Stimulated activated CD4-positive, alpha-beta T cell treated with anti-CD3 and anti-CD28 coated beads, Interleukin-1b, Interleukin-23, amount 100 ng/mL, for 1 hour (primary cell): ENCODE results near the gene APCDD1.
"Not testable (repeated sequence)": the region's sequence is repeated elsewhere in the genome, so short reads cannot be mapped to it uniquely, and the experiment has no call there.

ENCODE experiments used
- DNase-seq, 2 donors: peaks; one replicate each; pipeline ENCODE4 v3.0.0-alpha.2; 2020; ENCODE audit warnings: low read depth in 2 of 2

APCDD1 gene

DNA sequence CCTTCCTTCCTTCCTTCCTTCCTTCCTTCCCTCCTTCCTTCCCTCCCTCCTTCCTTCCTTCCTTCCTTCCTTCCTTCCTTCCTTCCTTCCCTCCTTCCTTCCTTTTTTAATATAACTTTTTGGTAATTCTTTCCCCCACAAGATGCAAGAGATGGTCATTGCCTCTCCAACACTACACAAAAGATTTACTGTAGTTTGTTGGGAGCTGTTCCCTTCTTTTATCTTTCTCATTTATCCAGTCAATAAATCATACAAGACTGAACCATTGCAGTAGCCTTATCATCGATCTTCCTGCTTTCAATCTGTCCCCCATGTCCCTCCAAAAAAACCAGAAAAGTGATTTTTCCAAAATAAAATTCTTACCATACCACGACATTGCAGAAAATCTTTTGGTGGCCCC lies 8.2 kb downstream of the APCDD1 start:
- no peak for DNase-seq

DNA sequence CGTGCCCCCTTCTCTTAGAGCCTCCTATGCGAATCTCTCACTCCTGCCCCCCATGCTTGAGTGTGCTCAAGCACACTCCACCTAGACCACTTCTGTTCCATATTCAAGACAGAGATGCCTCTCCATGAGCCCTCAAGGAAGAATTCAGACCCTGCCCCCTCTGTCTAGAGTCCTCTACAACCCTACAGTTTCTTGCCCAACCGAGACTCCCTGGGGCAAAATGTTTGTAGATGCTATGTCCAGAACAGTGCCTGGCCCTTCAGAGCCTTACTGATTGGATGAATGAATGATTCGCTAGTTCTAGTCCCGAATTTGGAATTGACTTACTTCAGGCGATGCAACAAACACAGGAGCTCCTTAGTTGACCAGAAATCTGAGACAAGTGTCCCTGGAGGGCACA lies 8.7 kb downstream of the APCDD1 start:
- DNase-seq: no peak

DNA sequence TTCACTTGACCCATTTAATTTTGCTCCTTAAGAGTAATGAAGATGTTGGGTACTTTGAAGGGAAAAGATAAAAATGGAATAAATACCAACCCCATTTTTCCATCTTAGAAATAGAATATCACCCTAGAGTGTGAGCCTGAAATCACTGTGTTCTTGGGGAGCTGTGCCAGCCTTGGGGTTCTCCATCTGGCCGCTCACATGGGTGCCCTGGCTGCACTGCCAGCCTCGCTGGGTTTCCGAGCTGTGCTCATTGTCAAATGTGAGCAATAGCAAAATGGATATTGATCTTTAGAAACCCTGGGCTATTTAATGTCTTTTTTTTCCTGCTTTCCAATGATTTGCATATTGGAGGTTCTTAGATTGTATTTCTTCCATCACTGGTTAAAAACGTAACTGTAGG lies 9.3 kb downstream of the APCDD1 start:
- DNase-seq: no peak

DNA sequence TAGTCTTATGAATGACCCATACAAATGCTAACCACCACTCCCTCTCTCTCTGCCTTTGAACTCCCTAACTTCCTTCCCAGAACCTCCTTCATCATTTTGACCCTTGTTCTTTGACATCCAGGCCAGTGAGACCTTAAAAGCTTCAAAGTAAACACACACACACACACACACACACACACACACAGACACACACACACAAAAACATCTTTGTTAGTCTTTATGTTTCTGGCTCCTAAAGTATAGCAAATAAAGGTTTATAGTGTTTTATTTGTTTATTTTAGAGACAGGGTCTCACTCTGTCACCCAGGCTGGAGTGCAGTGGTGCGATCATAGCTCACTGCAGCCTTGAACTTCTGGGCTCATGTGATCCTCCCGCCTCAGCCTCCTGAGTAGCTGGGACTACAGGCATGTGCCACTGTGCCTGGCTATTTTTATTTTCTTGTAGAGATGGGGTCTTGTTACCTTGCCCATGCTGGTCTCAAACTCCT lies 9.8 kb downstream of the APCDD1 start:
- not testable (repeated sequence) for DNase-seq

DNA sequence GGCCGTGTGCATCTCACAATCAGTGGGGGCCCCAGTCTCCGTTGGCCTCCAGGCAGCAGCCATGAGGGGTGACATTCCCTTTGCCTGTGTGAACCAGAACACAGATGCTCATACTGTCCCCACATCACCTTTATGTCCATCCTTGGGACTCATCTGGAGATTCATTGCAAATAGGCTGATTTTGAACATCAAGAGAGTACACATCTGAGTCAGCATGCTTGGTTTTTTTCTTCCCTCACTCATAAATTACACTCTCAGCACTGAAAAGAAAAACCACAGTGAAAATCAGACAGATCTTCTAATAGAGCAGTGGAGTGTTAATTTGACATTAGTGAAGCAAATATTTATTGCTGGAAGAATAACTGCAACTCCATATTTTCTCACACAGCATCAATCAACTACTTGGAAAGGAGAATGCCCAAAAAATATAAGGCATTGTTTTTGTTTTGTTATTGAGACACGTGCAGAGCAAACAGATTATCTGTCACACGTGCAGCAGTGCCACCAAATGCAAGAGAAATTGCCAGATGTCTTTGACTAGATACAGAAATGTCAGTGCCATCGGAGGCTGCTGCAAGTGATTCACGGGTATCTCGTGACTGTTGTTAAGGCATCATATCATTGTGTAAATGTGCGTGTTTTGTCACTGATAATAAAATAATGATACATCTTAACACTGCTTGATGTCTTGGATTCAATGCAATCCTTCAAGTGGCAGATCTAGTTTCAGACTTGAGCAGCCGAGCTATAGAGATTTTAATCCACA lies 10.9 kb downstream of the APCDD1 start:
- DNase-seq: no peak

DNA sequence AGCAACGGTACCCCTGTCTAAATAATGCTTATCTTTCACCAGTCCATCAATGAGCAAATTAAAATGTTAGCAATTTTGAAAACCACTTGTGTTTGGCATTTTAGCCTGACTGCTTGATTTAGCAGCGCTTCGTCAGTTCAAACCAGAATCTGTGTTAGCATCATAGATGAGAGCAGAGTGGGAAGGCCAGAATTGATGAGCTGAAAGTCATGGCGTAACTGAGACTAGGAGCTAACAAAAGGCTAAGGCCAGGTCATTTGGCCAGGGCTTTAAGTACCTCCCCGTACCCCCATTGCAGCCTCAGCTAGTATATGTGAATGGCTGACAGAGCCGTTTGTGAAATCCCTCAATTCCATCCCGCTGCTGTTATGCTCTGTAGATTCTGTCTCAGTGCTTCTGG lies 16.0 kb downstream of the APCDD1 start:
- DNase-seq: no peak

DNA sequence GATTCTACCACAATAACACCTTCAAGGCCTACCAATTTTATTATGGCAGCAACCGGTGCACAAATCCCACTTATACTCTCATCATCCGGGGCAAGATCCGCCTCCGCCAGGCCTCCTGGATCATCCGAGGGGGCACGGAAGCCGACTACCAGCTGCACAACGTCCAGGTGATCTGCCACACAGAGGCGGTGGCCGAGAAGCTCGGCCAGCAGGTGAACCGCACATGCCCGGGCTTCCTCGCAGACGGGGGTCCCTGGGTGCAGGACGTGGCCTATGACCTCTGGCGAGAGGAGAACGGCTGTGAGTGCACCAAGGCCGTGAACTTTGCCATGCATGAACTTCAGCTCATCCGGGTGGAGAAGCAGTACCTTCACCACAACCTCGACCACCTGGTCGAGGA lies 17.1 kb downstream of the APCDD1 start:
- DNase-seq: no peak

DNA sequence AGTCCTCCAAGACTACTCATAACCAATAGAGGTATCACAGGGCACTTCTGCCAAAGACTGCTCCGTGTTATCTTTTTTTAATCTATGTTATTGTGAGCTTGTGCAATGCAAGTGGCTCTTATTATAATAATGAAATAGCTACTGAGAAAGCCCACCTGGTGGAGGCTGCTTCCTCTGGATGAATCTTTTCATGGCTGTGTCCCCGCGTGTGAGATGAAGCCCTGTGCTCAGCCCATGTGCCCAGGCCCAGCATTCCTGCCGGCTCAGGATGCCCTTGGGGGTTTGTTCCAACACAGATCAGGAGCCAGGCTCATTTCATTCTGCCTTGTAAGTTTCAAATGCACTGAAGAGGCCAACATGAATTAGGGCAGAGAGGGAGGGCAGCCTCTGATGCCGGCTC lies 18.7 kb downstream of the APCDD1 start:
- no peak for DNase-seq

DNA sequence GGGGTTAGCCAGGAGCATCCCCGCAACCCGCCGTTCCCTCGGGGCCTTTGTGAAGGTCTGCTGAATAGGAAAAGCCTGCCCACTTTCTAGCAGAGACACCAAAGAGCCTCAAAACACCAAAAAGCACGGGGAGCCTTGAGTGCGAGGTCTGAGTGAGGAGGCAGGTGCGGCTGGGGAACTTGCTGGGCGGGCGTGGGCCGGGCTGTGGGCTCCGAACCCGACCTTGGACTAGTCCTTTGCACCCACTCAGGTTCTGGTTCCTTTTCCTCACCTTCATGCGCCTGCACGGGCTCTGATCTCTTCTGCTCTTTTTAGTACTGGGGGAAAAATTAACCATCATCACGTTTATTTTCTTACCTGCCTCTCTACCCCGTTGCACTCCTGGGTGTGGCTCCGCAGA lies 19.9 kb downstream of the APCDD1 start:
- no peak for DNase-seq

DNA sequence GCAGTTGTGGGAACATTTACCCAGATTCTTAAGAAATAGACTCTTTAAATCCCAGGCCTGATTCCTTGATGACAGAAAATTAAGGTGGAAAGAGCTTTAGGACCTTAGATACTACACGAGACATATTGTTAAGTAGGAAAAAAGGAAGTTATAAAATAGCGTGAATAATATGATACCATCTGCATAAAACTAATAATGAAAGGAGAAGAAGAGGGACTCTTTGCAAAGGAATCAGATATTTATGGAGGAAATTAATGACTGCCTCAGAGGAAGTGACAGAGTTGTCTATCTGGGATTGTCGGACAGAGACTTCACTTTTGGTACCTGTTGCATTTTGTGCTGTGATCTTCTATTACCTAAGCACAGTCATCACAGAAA lies 20.8 kb downstream of the APCDD1 start:
- no peak for DNase-seq

DNA sequence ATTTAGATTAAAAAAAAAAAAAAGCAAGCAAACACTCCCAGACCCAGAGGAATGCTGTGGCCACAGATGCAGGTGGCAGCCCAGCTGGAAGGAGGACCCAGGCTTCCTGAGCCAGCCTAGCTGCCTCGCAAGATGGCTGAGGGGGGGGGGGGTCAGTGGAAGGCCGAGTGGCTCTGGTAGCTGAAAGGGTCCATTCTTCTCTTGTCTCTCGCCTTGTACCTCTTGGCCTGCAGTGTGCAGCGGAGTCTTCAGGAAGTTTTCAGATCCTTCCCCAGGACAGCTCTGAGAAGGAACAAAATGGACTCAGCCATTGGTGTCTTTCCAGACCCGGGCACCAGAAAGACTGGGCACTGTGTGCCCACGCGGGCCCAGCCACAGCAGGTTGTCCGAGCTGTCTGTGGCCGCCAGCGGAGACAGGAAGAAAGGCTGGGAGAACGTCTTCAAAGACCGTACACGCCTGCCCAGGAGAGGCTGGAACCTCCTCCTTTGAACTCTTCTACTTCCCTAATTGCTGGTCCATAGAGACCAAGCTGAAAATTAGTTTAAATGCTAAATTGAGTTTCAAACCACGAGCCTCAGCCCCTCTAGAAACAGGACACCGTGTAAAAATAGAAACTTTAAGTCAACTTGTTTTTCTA lies 21.3 kb downstream of the APCDD1 start:
- no peak for DNase-seq

DNA sequence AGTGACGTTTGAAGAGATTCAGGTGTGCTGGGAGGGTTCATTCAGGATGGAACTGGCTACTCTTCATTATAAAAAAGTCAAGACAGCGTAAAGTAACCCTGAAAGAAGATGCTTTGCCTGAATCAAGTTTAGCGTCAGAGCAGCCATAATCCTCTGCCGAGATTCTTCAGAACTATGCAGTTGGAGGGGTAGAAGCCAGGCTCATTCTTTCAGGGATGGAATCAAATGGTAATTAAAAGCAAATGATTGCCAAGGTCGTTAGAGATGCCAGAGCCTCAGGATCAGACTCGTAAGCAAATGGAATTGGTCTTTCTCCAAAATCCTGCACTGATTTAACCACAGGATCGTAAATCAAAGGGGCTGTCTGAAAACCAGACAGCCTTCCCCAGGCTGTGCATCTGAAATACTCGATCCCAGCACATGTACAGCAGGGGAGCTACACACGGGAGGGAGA lies 21.9 kb downstream of the APCDD1 start:
- DNase-seq: no peak

DNA sequence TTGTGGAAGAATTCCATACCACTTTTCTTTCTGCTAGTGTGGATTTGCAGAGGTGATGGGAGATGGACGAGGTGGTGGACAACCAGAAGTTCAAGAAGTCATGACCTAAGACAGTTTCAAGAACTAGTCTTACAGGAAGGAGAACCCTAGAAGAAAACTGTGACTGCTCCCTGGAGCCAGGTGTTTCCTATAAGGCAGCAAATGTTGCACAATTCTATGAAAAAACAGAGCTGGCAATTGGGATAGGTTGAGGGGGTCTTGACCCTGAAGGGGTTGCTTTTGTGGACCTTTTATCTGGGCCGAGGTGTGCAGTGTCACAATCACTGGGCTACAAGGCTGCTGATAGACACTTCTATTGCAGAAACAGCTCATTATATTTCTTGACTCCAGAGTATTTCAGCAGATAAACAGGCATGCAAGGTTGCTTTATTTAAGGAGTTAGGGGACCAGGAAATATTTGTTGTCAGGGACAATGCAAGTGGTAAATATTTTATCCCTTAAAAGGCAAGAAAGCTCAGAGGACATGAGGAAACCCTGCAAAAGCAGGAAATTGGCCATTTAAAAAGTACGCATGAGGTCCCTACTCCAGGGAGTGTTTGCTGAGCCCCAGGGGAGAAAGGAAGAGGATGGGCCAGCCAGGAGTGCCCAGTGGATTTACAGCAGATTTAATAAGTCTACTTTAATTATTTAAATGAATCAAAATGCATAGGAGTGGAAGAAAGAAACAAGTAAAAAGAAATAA lies 22.9 kb downstream of the APCDD1 start:
- DNase-seq: no peak

DNA sequence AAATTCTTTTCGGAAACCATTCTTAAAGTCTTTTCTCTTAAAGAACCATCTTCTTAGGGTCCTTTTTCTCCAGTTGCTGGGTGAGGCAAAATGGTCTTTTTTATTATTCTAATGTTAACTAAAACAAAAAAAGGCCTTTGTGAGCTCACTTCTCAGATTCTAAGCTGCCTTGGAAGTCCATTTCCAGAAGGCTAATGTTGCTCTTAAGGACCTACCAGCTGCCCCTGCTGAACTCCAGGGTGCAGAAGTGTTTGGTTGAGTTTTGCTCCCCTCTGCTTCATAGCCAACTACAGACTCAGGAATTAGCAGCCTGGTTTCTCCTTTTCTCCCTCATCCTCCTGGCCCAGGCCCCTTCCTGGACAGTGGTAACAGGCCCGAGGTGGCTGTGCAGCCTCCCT lies 23.4 kb downstream of the APCDD1 start:
- DNase-seq: no peak

DNA sequence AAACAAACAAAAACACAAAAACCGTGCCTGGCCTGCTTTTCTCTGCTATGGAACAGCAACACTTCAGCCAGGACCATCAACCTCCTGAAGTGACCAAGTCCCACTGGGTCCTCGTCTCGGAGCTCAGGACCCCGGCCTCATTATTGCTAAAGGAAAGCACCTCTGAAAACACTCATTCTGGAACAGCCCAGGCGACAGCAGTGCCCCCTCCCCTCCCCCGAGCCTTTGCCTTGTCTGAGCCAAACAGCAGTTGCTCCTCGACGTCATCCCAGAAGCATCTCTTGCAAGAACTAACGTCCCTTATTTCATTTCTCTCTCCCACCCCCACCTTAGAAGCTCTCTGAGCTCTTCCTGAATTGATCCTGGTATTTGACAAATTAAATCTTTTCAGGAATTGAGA lies 27.4 kb downstream of the APCDD1 start:
- DNase-seq: no peak

DNA sequence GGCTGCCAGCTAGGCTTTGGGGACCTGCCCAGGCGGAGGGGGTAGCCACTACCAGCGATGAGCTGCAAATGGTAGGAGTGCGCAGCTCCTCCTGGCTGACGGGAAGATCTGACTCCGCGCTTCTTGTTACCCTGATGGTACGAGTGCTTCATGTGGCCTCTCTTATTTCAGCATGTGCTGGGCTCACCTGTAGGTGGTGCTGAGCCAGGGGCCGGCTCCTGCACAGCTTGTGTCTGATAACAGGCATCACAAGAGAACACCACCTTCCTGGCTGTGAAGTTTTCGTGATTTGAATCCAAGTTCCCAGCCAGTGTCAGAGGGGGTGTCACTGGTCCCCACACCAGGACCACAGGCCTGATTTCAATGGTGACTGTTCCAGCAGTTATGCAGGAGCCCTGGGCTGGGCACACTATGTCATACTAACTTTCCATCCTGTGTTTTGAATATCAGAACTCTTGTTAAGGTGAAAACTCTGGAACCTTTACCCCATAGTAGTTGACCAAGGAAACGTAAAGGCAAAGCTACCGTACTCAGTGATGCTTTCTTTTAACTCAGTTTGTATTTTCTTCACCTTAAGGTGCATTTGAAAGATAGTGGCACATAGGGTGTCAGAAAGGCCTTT lies 28.0 kb downstream of the APCDD1 start:
- no peak for DNase-seq

DNA sequence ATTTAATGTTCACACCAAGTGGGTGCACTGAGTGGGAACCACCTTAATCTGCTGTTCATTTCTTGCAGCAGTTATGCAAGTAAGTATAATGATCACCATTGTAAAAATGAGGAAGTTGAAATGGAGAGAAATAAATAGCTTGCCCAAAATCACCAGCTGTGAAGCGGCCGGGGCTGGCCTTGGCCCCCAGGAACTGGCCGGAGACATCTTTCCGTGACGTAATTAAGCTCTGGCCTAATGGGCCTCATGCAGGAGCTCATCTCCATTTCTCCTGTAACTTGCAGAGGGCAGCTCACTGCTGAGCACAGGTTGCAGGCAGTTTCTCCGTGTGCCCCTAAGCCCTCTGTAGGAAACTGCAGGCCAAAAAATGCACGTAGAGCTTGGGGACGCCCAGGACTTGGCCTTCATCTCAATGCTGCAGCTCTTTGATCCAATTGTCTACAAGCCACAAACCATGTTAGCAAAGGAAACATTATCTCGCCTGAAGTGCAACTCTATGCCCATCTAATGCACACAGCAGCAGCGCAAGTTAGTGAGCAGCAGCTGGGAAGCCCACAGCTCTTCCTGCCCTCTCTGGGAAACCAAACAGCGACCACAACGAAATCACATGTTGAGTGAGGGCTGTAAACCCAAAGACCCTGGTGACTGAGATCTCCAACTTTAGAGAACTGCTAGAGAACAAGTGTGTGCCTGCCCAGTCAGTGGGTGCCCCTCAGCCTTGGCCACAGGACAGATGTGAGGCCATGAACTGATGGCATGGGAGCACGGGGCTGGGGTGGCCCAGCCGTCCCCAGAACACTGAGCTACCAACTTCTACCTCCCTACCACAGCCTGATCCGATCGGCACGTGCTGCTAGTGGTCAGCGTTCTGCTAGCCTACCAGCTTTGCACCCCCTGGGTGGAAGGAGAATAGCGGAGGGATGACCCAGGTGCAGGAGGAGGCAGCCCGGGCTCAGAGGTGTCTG lies 28.8 kb downstream of the APCDD1 start:
- DNase-seq: no peak

DNA sequence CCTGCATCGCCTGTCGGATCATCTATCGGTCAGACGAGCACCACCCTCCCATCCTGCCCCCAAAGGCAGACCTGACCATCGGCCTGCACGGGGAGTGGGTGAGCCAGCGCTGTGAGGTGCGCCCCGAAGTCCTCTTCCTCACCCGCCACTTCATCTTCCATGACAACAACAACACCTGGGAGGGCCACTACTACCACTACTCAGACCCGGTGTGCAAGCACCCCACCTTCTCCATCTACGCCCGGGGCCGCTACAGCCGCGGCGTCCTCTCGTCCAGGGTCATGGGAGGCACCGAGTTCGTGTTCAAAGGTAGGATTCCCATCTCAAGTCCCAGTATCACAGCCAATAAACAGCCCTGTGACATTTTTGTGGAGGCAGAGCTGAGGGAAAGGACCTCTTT lies 31.0 kb downstream of the APCDD1 start:
- DNase-seq: no peak

DNA sequence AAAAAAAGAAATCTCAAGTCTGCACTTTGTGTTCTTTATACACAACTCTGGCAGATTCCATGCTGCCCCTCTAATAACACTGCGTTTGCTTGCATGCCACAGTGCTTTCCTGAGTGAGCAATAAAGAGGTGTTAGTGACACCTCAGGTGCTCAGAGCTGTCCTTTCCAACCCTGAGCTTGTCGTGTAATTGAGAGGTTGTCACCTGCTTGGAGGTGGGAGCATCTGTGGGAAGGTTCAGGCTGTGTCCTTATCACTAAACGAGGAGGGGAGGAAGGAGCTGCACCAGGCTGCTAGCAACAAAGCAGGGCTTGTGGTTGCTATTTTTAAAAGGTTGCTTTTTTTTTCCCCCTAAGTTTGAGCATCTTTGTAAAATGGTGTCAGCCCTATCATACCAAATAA lies 31.9 kb downstream of the APCDD1 start:
- no peak for DNase-seq

DNA sequence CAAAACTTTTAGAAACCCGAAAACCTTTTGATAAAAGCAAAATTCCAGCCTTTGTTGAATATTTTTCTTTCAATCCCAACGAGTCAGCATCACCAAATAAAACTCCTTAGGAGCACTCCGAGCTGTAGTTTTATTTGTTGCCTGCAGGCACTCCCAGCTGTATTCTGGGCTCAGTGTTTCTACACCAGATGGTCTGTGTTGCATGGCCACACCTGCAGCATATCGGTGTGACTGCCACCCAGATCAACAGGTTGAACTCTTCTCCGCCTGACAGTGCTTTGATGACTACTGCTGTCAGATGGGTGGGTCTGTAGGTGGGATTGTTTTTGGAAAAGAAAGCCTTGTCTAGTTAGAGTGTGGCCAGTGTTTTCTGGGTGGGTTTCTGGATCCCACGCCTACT lies 32.7 kb downstream of the APCDD1 start:
- no peak for DNase-seq

DNA sequence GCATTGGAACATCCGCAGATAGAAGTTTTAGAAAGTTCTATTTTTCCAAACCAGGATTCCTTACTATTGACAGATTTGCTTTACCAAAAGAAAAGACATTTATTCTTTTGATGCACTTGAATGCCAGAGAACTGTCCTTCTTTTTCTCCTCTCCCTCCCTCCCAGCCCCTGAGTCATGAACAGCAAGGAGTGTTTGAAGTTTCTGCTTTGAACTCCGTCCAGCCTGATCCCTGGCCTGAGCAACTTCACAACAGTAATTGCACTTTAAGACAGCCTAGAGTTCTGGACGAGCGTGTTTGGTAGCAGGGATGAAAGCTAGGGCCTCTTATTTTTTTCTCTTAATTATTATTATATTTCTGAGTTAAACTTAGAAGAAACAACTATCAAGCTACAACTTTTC lies 33.6 kb downstream of the APCDD1 start:
- no peak for DNase-seq
